ENCODE data around the gene TPRG1L.

The TPRG1L gene

GRCh38 chr1:3603571-3604467 lies 21.0 kb upstream of the TPRG1L start:
- DNase-seq (ENCODE audit: low read depth, low spot score), result no peak
- no peak overlapping the region for H3K4me3 ChIP-seq (ENCODE audit: low read depth, low read length)
- in situ Hi-C loops (cut with HindIII; ENCODE audit: low sequenced_read_pairs), result no loop called here
- no peak for TF ChIP-seq CTCF (IDR thresholded peaks at IDR 0.05; ENCODE audit: low read depth, low read length)

DNA sequence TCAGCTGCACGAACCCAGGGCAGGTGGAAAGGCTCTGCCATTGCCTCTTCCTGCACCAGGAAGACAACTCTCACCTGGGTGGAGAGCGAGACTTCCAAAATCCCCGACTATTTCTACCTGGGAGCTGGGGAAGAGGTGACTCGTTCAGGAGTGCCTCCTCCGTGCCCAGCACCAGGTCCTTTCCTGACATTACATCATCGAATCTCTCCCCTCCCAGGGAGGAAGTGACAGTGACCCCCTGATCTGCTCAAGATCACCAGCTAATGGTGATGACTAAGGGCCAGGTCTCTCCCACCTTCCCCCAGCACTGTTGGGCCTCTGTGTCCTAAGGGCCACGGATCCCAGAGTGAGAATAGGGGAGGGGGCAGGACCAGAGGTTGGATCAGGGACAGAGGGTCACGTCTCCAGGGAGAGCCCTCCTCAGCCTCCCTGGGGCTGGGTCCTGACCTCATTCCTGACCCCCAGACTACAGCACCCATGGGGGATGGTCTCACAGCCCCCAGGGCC lies 20.3 kb upstream of the TPRG1L start:
- DNase-seq (ENCODE audit: low read depth, low spot score), result no peak
- no peak for TF ChIP-seq CTCF (IDR thresholded peaks at IDR 0.05; ENCODE audit: low read depth, low read length)
- no peak overlapping the region for H3K4me3 ChIP-seq (ENCODE audit: low read depth, low read length)
- in situ Hi-C loops (cut with HindIII; ENCODE audit: low sequenced_read_pairs), result no loop called here

GRCh38 chr1:3604997-3605823 lies 19.6 kb upstream of the TPRG1L start:
- H3K4me3 ChIP-seq (ENCODE audit: low read depth, low read length), result no peak overlapping the region
- TF ChIP-seq CTCF (IDR thresholded peaks at IDR 0.05; ENCODE audit: low read depth, low read length), result no peak
- in situ Hi-C loops (cut with HindIII; ENCODE audit: low sequenced_read_pairs), result no loop called here
- DNase-seq (ENCODE audit: low read depth, low spot score), result no peak

DNA sequence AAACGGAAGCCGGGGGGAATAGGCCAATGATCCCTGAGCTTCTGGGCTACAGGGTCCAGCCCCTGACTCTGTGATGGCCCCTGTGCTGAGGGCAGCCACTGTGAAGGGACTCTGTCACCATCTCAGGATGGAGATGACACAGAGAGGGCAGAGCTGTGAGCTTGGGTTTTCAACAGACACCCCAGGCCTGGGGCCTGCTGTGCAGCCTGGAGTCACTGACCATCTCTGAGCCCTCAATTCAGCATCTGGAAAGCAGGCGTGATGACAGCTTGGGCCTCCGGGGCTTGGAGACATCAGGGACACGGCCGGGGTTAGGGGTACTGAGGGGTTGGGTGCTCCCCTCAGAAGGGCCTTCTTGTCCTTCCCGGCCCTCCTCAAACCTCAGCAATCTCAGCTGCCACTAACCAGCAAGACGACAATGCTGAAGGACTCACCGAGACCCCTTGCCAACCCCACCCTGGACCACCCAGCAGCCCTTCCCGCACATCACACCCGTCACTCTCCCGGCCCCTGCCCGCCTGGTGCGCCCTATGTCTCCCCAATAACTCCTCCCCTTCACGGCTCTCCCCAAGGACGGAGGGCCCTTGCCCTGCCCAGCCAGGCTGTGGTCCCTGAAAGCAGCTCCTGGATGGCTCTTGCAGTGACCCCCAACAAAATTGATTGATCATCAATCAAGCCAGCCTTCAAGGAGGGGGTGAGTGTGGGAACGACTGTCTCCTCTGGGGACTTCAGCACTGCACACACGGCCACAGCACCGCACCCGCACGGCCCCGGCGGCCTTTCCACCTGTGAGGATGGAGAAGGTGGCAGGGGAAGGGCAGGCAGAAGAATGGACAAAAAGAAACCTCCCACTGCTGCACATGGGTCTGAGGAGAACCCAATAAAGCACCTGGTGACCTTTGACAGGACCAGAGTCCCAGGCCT lies 17.8 kb upstream of the TPRG1L start:
- in situ Hi-C loops (cut with HindIII; ENCODE audit: low sequenced_read_pairs), result no loop called here
- TF ChIP-seq CTCF (IDR thresholded peaks at IDR 0.05; ENCODE audit: low read depth, low read length), result no peak
- DNase-seq (ENCODE audit: low read depth, low spot score), result no peak
- no peak overlapping the region for H3K4me3 ChIP-seq (ENCODE audit: low read depth, low read length)

- H3K4me3 ChIP-seq (ENCODE audit: low read depth, low read length), result no peak overlapping the region
- DNase-seq (ENCODE audit: low read depth, low spot score), result no peak
- in situ Hi-C loops (cut with HindIII; ENCODE audit: low sequenced_read_pairs), result no loop called here
- TF ChIP-seq CTCF (IDR thresholded peaks at IDR 0.05; ENCODE audit: low read depth, low read length), result no peak
Observed at GRCh38 chr1:3607703-3608065, 17.1 kb upstream of the TPRG1L start.

DNA sequence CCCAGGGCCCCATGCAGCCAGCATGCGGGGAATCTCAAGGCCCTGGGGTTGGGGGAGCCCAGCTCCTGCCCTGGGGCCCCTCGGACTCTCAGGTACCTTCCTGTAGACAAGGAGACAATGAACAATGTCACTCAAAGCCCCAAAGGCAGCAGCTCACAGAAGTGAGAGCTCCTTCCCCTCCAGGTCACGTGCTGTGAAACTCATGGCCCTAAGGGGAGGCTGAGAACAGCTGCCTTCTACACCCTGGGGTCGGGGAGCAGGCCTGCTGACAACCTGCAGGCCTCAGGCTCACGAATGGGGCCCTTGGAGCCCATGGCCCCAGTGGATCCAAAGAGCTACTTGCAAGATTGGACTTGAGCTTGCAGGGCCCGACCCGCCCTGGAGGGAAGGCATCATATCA lies 16.7 kb upstream of the TPRG1L start:
- in situ Hi-C loops (cut with HindIII; ENCODE audit: low sequenced_read_pairs), result no loop called here
- H3K4me3 ChIP-seq (ENCODE audit: low read depth, low read length), result no peak overlapping the region
- no peak for DNase-seq (ENCODE audit: low read depth, low spot score)
- no peak for TF ChIP-seq CTCF (IDR thresholded peaks at IDR 0.05; ENCODE audit: low read depth, low read length)

Data from astrocyte of the spinal cord (primary cell).